HepG2 (cell line): ENCODE measurements around the gene DCAF4L1. TPM values are rescaled to one million over a fixed set of nuclear protein-coding genes. Genes with fewer than 3 reads are reported as not detected.

ENCODE experiments used
- ATAC-seq: fragments of 200-7000 bp; cut with Tn5 transposase; 3 replicates; pipeline ENCODE4 v1.9.1; 2020; ENCODE audit warnings: mild to moderate bottlenecking, moderate library complexity
- BruUV-seq: library from RNA; stranded (reverse); fragments of 400-500 nt; replicated peaks from 2 replicates; lab custom pipeline; 2021; lab: Mats Ljungman, UMichigan
- CTCF ChIA-PET: fragments of 300-600 bp; formaldehyde crosslinking; extraction: SDS; loops from one replicate; lab custom pipeline; 2021; ENCODE audit warnings: low total read pairs, inconsistent platforms, low intra/inter-chr PET ratio; lab: Yijun Ruan, JAX
- POLR2A ChIA-PET: fragments of 350-600 bp; sonication (Branson Sonifier 250); formaldehyde crosslinking; loops from one replicate; lab custom pipeline; 2020; ENCODE audit warnings: antibody characterized with exemption, inconsistent platforms; lab: Yijun Ruan, JAX
- DNase-seq: peaks from one replicate; pipeline ENCODE4 v3.0.0-alpha.2; 2015; ENCODE audit warnings: low spot score
- FAIRE-seq: peaks from 3 replicates; lab custom pipeline; 2011; peaks lifted over from hg19 to GRCh38; lab: Jason Lieb, UNC
- H2AFZ ChIP-seq: one replicate; pipeline ENCODE4 v1.6.1; 2011; ENCODE audit warnings: low read length, inconsistent platforms
- H3K27ac ChIP-seq: fragments of 300-600 bp; 3 replicates; pipeline ENCODE4 v1.8.0; 2011; ENCODE audit warnings: mixed run types, mild to moderate bottlenecking, mixed read lengths, low read length, inconsistent platforms; ENCODE audit not compliant: insufficient read depth; ENCODE audit errors: extremely low read length
- H3K27me3 ChIP-seq, 2 experiments: fragments of 200-600 bp in 1 of 2; 2 replicates in 1 of 2; 3 replicates in 1 of 2; pipeline versions ENCODE4 v1.6.0 to v1.8.0; 2011; ENCODE audit warnings: low read length in 2 of 2, mild to moderate bottlenecking in 2 of 2, moderate library complexity in 2 of 2, inconsistent platforms in 1 of 2; ENCODE audit not compliant: insufficient read depth in 2 of 2, control insufficient read depth in 1 of 2
- H3K36me3 ChIP-seq, 2 experiments: fragments of 200-600 bp in 1 of 2; replicated peaks in 1 of 2; 2 replicates in 1 of 2; 3 replicates in 1 of 2; pipeline versions ENCODE4 v1.5.1 to v1.8.0; 2011; ENCODE audit warnings: low read length in 2 of 2, inconsistent platforms in 1 of 2; ENCODE audit not compliant: insufficient read depth in 2 of 2, control insufficient read depth in 1 of 2
- H3K4me1 ChIP-seq: 2 replicates; pipeline ENCODE4 v1.5.1; 2012; ENCODE audit warnings: low read length, inconsistent platforms; ENCODE audit not compliant: insufficient read depth
- H3K4me2 ChIP-seq: 2 replicates; pipeline ENCODE4 v1.6.0; 2011; ENCODE audit warnings: low read depth, low read length, inconsistent platforms
- H3K4me3 ChIP-seq, 3 experiments: fragments of 200-600 bp in 1 of 3; sonication (generic), shearing (Covaris generic) in 1 of 3; replicated peaks in 1 of 3; 2 replicates each; pipeline ENCODE4 v1.5.1; 2011 to 2016; ENCODE audit warnings: low read length in 3 of 3, inconsistent platforms in 2 of 3, low read depth in 2 of 3, mild to moderate bottlenecking in 2 of 3, control low read depth in 1 of 3, mixed read lengths in 1 of 3; ENCODE audit not compliant: insufficient read depth in 1 of 3
- H3K79me2 ChIP-seq: one replicate; pipeline ENCODE4 v1.6.1; 2011; ENCODE audit warnings: low read length, inconsistent platforms; ENCODE audit not compliant: insufficient read depth
- H3K9ac ChIP-seq: 2 replicates; pipeline ENCODE4 v1.6.0; 2011; ENCODE audit warnings: mild to moderate bottlenecking, low read depth, low read length, inconsistent platforms; ENCODE audit not compliant: insufficient read depth
- H3K9me3 ChIP-seq: 2 replicates; pipeline ENCODE4 v1.5.1; 2012; ENCODE audit warnings: mild to moderate bottlenecking, low read length
- H4K20me1 ChIP-seq: 2 replicates; pipeline ENCODE4 v1.6.0; 2011; ENCODE audit warnings: inconsistent platforms, mild to moderate bottlenecking, low read length, moderate library complexity; ENCODE audit not compliant: insufficient read depth
- ARNT2 ChIP-seq: sonication (generic); formaldehyde crosslinking; IDR thresholded peaks from 2 replicates; pipeline ENCODE4 v1.8.0; 2022; ENCODE audit warnings: mild to moderate bottlenecking, low read depth, missing genetic modification reagents, moderate library complexity
- CCDC6 ChIP-seq: sonication (generic); formaldehyde crosslinking; IDR thresholded peaks from 2 replicates; pipeline ENCODE4 v1.8.1; 2022; ENCODE audit warnings: mild to moderate bottlenecking, missing genetic modification reagents, moderate library complexity
- DZIP1 ChIP-seq: sonication (generic); formaldehyde crosslinking; IDR thresholded peaks from 2 replicates; pipeline ENCODE4 v1.5.0; 2020; ENCODE audit warnings: mild to moderate bottlenecking, missing genetic modification reagents
- HES4 ChIP-seq: sonication (generic); formaldehyde crosslinking; IDR thresholded peaks from 2 replicates; pipeline ENCODE4 v1.9.0; 2021; ENCODE audit warnings: mild to moderate bottlenecking, missing genetic modification reagents, borderline replicate concordance
- HNRNPL ChIP-seq: fragments of 200-400 bp; formaldehyde crosslinking; IDR thresholded peaks from 2 replicates; pipeline ENCODE4 v1.6.1; 2017; ENCODE audit warnings: mild to moderate bottlenecking, low read depth, low read length
- MAZ ChIP-seq, 2 experiments: sonication (generic) in 1 of 2; formaldehyde crosslinking in 1 of 2; IDR thresholded peaks; 2 replicates each; pipeline versions ENCODE4 v1.5.0 to v1.6.1; 2012 to 2020; ENCODE audit warnings: low read depth in 2 of 2, mild to moderate bottlenecking in 2 of 2, borderline replicate concordance in 1 of 2, improper control_type of control experiment in 1 of 2, low read length in 1 of 2, missing genetic modification reagents in 1 of 2, moderate library complexity in 1 of 2
- PHF21A ChIP-seq: sonication (generic); formaldehyde crosslinking; IDR thresholded peaks from 2 replicates; pipeline ENCODE4 v1.5.0; 2020; ENCODE audit warnings: mild to moderate bottlenecking, missing genetic modification reagents
- PHF8 ChIP-seq: sonication (generic); formaldehyde crosslinking; IDR thresholded peaks from 2 replicates; pipeline ENCODE4 v1.5.0; 2020; ENCODE audit warnings: missing genetic modification reagents
- RCOR2 ChIP-seq: IDR thresholded peaks from 2 replicates; pipeline ENCODE4 v1.6.1; 2016; ENCODE audit warnings: missing biosample characterization, missing genetic modification reagents
- REPIN1 ChIP-seq: sonication (generic); formaldehyde crosslinking; IDR thresholded peaks from 2 replicates; pipeline ENCODE4 v1.8.0; 2022; ENCODE audit warnings: missing genetic modification reagents, low read depth, mild to moderate bottlenecking, borderline replicate concordance
- RFXAP ChIP-seq: sonication (generic); formaldehyde crosslinking; IDR thresholded peaks from 2 replicates; pipeline ENCODE4 v1.4.0; 2020; ENCODE audit warnings: missing genetic modification reagents, borderline replicate concordance
- SAFB2 ChIP-seq: sonication (generic); formaldehyde crosslinking; IDR thresholded peaks from 2 replicates; pipeline ENCODE4 v1.5.1; 2020; ENCODE audit warnings: missing genetic modification reagents, low read depth, mild to moderate bottlenecking, borderline replicate concordance
- SOX6 ChIP-seq, 2 experiments: fragments of 450-650 bp in 1 of 2; sonication (generic) in 1 of 2; formaldehyde crosslinking in 1 of 2; IDR thresholded peaks; 2 replicates each; pipeline versions ENCODE4 v1.4.0 to v1.6.1; 2017 to 2020; ENCODE audit warnings: antibody characterized with exemption in 1 of 2, mild to moderate bottlenecking in 1 of 2, missing genetic modification reagents in 1 of 2
- YY1 ChIP-seq: IDR thresholded peaks from 2 replicates; pipeline ENCODE4 v1.6.1; 2011; ENCODE audit warnings: low read length, low read depth, moderate library complexity, mild to moderate bottlenecking; ENCODE audit not compliant: insufficient read depth, insufficient replicate concordance
- ZFP82 ChIP-seq: sonication (generic); formaldehyde crosslinking; IDR thresholded peaks from 2 replicates; pipeline ENCODE4 v1.5.1; 2020; ENCODE audit warnings: mild to moderate bottlenecking, missing genetic modification reagents, borderline replicate concordance
- ZFP90 ChIP-seq: sonication (generic); formaldehyde crosslinking; IDR thresholded peaks from 2 replicates; pipeline ENCODE4 v1.8.0; 2022; ENCODE audit warnings: missing genetic modification reagents, mild to moderate bottlenecking, inconsistent platforms, borderline replicate concordance
- ZMYM4 ChIP-seq: sonication (generic); formaldehyde crosslinking; IDR thresholded peaks from 2 replicates; pipeline ENCODE4 v1.8.1; 2023; ENCODE audit warnings: mild to moderate bottlenecking, missing genetic modification reagents
- ZNF292 ChIP-seq: sonication (generic); formaldehyde crosslinking; IDR thresholded peaks from 2 replicates; pipeline ENCODE4 v1.8.1; 2022; ENCODE audit warnings: mild to moderate bottlenecking, low read depth, missing genetic modification reagents, borderline replicate concordance
- ZNF670 ChIP-seq: sonication (generic); formaldehyde crosslinking; IDR thresholded peaks from 2 replicates; pipeline ENCODE4 v1.8.0; 2022; ENCODE audit warnings: mild to moderate bottlenecking, missing genetic modification reagents, borderline replicate concordance
- ZSCAN9 ChIP-seq: IDR thresholded peaks from 2 replicates; pipeline ENCODE4 v1.6.1; 2016; ENCODE audit warnings: borderline replicate concordance
- WGBS: methylation state at CpG from one replicate; pipeline ENCODE4 v1.1.6; 2017; ENCODE audit warnings: low lambda C conversion rate; 5-methylcytosine and 5-hydroxymethylcytosine counted together
- in situ Hi-C: cut with HindIII; loops from 2 replicates; pipeline ENCODE4 v1.10.0; 2017; ENCODE audit warnings: low pct_unique_long_range_greater_than_20kb; ENCODE audit not compliant: extremely low pct_ligation_motif_present
- intact Hi-C: fragments of 100-400 bp; cut with micrococcal nuclease; formaldehyde crosslinking; loops from one replicate; pipeline ENCODE4 v1.10.0; 2022; ENCODE audit not compliant: unreplicated experiment
- polyA plus RNA-seq, 8 experiments: library from polyadenylated mRNA; depleted of rRNA in 3 of 8; stranded (reverse) in 7 of 8; unstranded in 1 of 8; fragments of >200 nt; fragmentation: Illumina TruSeq in 4 of 8; extraction: Trizol in 4 of 8; gene quantifications; 2 replicates each; pipeline versions ENCODE4 v1.2.1 to v1.2.3, GENCODE V29; 2011 to 2016; ENCODE audit warnings: low read depth in 4 of 8, missing spikeins in 1 of 8, mixed read lengths in 1 of 8; ENCODE audit not compliant: insufficient read depth in 1 of 8
- total RNA-seq, 5 experiments: library from RNA; depleted of rRNA; stranded (reverse); fragments of >200 nt; fragmentation: Illumina TruSeq; extraction: Trizol; gene quantifications; 2 replicates each; pipeline ENCODE4 v1.2.3, GENCODE V29; 2016; ENCODE audit warnings: low read depth in 1 of 5

Gene DCAF4L1
- total and polyA plus RNA-seq, 2 of the 13 experiments (the other 11 are each of a cell fraction or from before 2014, with no cell fraction given), result 0.05 to 0.09 TPM

GRCh38 chr4:41934901-41935651, 46.5 kb upstream of the DCAF4L1 start, which contains the start of gene TMEM33:
TMEM33 (plus strand) TSS chr4:41935429; CDS start chr4:41935485, 56 bp downstream.
- no peaks in the 10 kb centered on the region; a peak in 1 of 5 replicates for H3K27me3 ChIP-seq
- peak within 1 kb of the TSS; percentile 79 for H3K9ac ChIP-seq
- H4K20me1 ChIP-seq, result peaks cover 3% of the 10 kb centered on the region
- no peaks in the 10 kb centered on the region for H3K9me3 ChIP-seq
- in situ Hi-C loops (no loop called here), intact Hi-C loops (loop anchor here (1.0 kb wide), 1 partner anchor 56 kb away; no protein-coding TSS in a partner anchor)
- peaks cover 53% of the 10 kb centered on the region for H3K4me1 ChIP-seq
- DNase-seq (peak; percentile 94), FAIRE-seq (peak; percentile 74), ATAC-seq (peak; percentile 90)
- peak within 1 kb of the TSS; percentile 88 for H3K27ac ChIP-seq
- POLR2A ChIA-PET, result interaction anchor here (1.2 to 2.2 kb wide), 5 partner anchors 12 to 55 kb away, joined by 3 to 11 read pairs (median 3); partner anchors contain the start of gene SLC30A9
- 0% methylated on average over 12 of the region's 49 CpGs for WGBS
- CTCF ChIA-PET, result no interaction called here
- H3K36me3 ChIP-seq, result peaks cover 0 to 9% of the 10 kb centered on the region in 2 experiments; a peak in 3 of 5 replicates
- peak within 1 kb of the TSS; percentile 84 to 94 (median 92) for H3K4me3 ChIP-seq
- peak within 1 kb of the TSS; percentile 81 for H2AFZ ChIP-seq
- no TSS peak for BruUV-seq
- H3K79me2 ChIP-seq, result peaks cover 46% of the 10 kb centered on the region
- peak within 1 kb of the TSS; percentile 98 for H3K4me2 ChIP-seq
- TF ChIP-seq DZIP1, result no peak
- TF ChIP-seq ZNF670, result 0 out of 2 replicates have a peak, but pooled peaks have one; percentile 53
- peak; percentile 49; the same call in 1 of the 2 replicates for TF ChIP-seq HNRNPL
- TF ChIP-seq ARNT2 (CRISPR knock-in tag), result 0 out of 2 replicates have a peak, but pooled peaks have one; percentile 14
- 0 out of 2 replicates have a peak, but pooled peaks have one; percentile 3 for TF ChIP-seq PHF21A (CRISPR knock-in tag)
- 0 out of 2 replicates have a peak, but pooled peaks have one; percentile 41 for TF ChIP-seq CCDC6
- peak; percentile 82; the same call in 1 of the 2 replicates for TF ChIP-seq MAZ (IDR thresholded peaks at IDR 0.05; ENCODE audit: borderline replicate concordance, low read depth, low read length)
- TF ChIP-seq MAZ (CRISPR knock-in tag; IDR thresholded peaks at IDR 0.05; ENCODE audit: low read depth), result peak; percentile 67
- TF ChIP-seq REPIN1 (CRISPR knock-in tag), result no peak
- TF ChIP-seq RCOR2 (CRISPR knock-in tag), result no peak
- peak; percentile 88 for TF ChIP-seq PHF8
- TF ChIP-seq ZFP90 (CRISPR knock-in tag), result peak; percentile 81
- TF ChIP-seq YY1, result peak; percentile 49
- TF ChIP-seq HES4 (CRISPR knock-in tag), result no peak
- peak; percentile 49; the same call in 1 of the 2 replicates for TF ChIP-seq ZSCAN9
- TF ChIP-seq ZNF292 (CRISPR knock-in tag), result peak; percentile 55; the same call in 1 of the 2 replicates
- peak; percentile 79 for TF ChIP-seq ZMYM4 (CRISPR knock-in tag)
- TF ChIP-seq SOX6 (IDR thresholded peaks at IDR 0.05), result no peak
- TF ChIP-seq SOX6 (CRISPR knock-in tag; IDR thresholded peaks at IDR 0.05), result peak; percentile 33; the same call in 1 of the 2 replicates
- TF ChIP-seq SAFB2 (CRISPR knock-in tag), result 0 out of 2 replicates have a peak, but pooled peaks have one; percentile 64
- peak; percentile 76; the same call in 1 of the 2 replicates for TF ChIP-seq RFXAP
- 0 out of 2 replicates have a peak, but pooled peaks have one; percentile 89 for TF ChIP-seq ZFP82
